HepG2 (cell line): ENCODE results near the gene YIPF4.

ENCODE experiments used
- ATF3 ChIP-seq: sonication (generic); formaldehyde crosslinking; IDR thresholded peaks from 2 replicates; pipeline ENCODE4 v1.4.0; 2020; ENCODE audit warnings: missing genetic modification reagents
- MXI1 ChIP-seq: IDR thresholded peaks from 3 replicates; pipeline ENCODE4 v1.6.1; 2012; ENCODE audit warnings: low read depth, low read length, inconsistent platforms, borderline replicate concordance
- NFRKB ChIP-seq: fragments of 450-650 bp; IDR thresholded peaks from 2 replicates; pipeline ENCODE4 v1.6.1; 2017
- POLR2AphosphoS5 ChIP-seq: IDR thresholded peaks from 2 replicates; pipeline ENCODE4 v1.6.1; 2012; ENCODE audit warnings: low read depth, low read length
- SIN3B ChIP-seq: fragments of 150-350 bp; IDR thresholded peaks from 2 replicates; pipeline ENCODE4 v1.6.1; 2014; ENCODE audit warnings: low read length
- ZFP82 ChIP-seq: sonication (generic); formaldehyde crosslinking; IDR thresholded peaks from 2 replicates; pipeline ENCODE4 v1.5.1; 2020; ENCODE audit warnings: mild to moderate bottlenecking, missing genetic modification reagents, borderline replicate concordance
- ZNF138 ChIP-seq: sonication (generic); formaldehyde crosslinking; IDR thresholded peaks from 2 replicates; pipeline ENCODE4 v1.5.0; 2020; ENCODE audit warnings: mild to moderate bottlenecking, low read depth, missing genetic modification reagents
- ZNF33B ChIP-seq: sonication (generic); formaldehyde crosslinking; IDR thresholded peaks from 2 replicates; pipeline ENCODE4 v1.5.1; 2020; ENCODE audit warnings: mild to moderate bottlenecking, missing genetic modification reagents
- ZNF660 ChIP-seq: sonication (generic); formaldehyde crosslinking; IDR thresholded peaks from 2 replicates; pipeline ENCODE4 v1.5.1; 2020; ENCODE audit warnings: mild to moderate bottlenecking, low read depth, missing genetic modification reagents, borderline replicate concordance

- TF ChIP-seq ZNF138 = no peak
- TF ChIP-seq ZFP82 (CRISPR knock-in tag) = no peak
- no peak for TF ChIP-seq SIN3B
- no peak for TF ChIP-seq ATF3 (CRISPR knock-in tag)
- no peak for TF ChIP-seq POLR2AphosphoS5
- no peak for TF ChIP-seq NFRKB
- no peak for TF ChIP-seq MXI1
- TF ChIP-seq ZNF660 (CRISPR knock-in tag) = no peak
- TF ChIP-seq ZNF33B (CRISPR knock-in tag) = no peak
These were observed 32.9 kb downstream of the YIPF4 start for GRCh38 chr2:32310577-32310976.
